OCI-LY7 (cell line): ENCODE data around the gene EFNA3. TPM values are rescaled to one million over a fixed set of nuclear protein-coding genes. Genes with fewer than 3 reads are reported as not detected.

Experiments used
- BruUV-seq: library from RNA; stranded (reverse); fragments of 400-500 nt; replicated peaks from 2 replicates; lab custom pipeline; 2021; lab: Mats Ljungman, UMichigan
- CTCF ChIA-PET: fragments of 300-600 bp; sonication (Branson Sonifier 250); formaldehyde crosslinking; loops from one replicate; lab custom pipeline; 2022; ENCODE audit warnings: antibody characterized with exemption; ENCODE audit not compliant: unreplicated experiment; lab: Charles Lee
- POLR2A ChIA-PET: fragments of 300-600 bp; sonication (Branson Sonifier 250); formaldehyde crosslinking; loops from one replicate; lab custom pipeline; 2022; ENCODE audit warnings: antibody characterized with exemption; lab: Charles Lee
- DNase-seq: peaks from one replicate; pipeline ENCODE4 v3.0.0-alpha.2; 2015; ENCODE audit warnings: low spot score
- H2AFZ ChIP-seq: fragments of 200-600 bp; sonication (generic), shearing (Covaris generic); 2 replicates; pipeline ENCODE4 v1.6.1; 2014; ENCODE audit warnings: mild to moderate bottlenecking, antibody characterized with exemption, low read length, moderate library complexity
- H3K27ac ChIP-seq: fragments of 200-600 bp; sonication (generic); 2 replicates; pipeline ENCODE4 v1.5.1; 2014; ENCODE audit warnings: mixed run types, low read depth, mild to moderate bottlenecking, moderate library complexity, low read length, inconsistent platforms; ENCODE audit not compliant: poor library complexity, severe bottlenecking
- H3K36me3 ChIP-seq: fragments of 200-600 bp; sonication (generic); 2 replicates; pipeline ENCODE4 v1.6.1; 2014; ENCODE audit warnings: mild to moderate bottlenecking, antibody characterized with exemption, low read length, moderate library complexity, mixed read lengths; ENCODE audit not compliant: insufficient read depth
- H3K4me1 ChIP-seq: fragments of 200-600 bp; sonication (generic); 2 replicates; pipeline ENCODE4 v1.5.1; 2014; ENCODE audit warnings: mild to moderate bottlenecking, low read length; ENCODE audit not compliant: insufficient read depth, poor library complexity, severe bottlenecking
- H3K4me2 ChIP-seq: fragments of 200-600 bp; sonication (generic); 2 replicates; pipeline ENCODE4 v1.6.1; 2014; ENCODE audit warnings: mild to moderate bottlenecking, low read length
- H3K4me3 ChIP-seq: fragments of 200-600 bp; sonication (generic); 2 replicates; pipeline ENCODE4 v1.5.1; 2014; ENCODE audit warnings: mild to moderate bottlenecking, low read depth, low read length; ENCODE audit not compliant: poor library complexity, severe bottlenecking
- H3K79me2 ChIP-seq: fragments of 200-600 bp; sonication (generic); 2 replicates; pipeline ENCODE4 v1.6.1; 2016; ENCODE audit warnings: low read depth, mild to moderate bottlenecking, low read length, moderate library complexity, mixed read lengths; ENCODE audit not compliant: insufficient read depth
- H3K9me2 ChIP-seq: fragments of 200-600 bp; sonication (generic); 2 replicates; pipeline ENCODE4 v1.6.1; 2016; ENCODE audit warnings: mild to moderate bottlenecking, low read length, mixed read lengths; ENCODE audit not compliant: insufficient read depth
- H3K9me3 ChIP-seq: fragments of 200-600 bp; sonication (generic); 2 replicates; pipeline ENCODE4 v1.6.1; 2014; ENCODE audit warnings: mild to moderate bottlenecking, mixed run types, low read length, mixed read lengths
- H4K20me1 ChIP-seq: fragments of 200-600 bp; sonication (generic); 2 replicates; pipeline ENCODE4 v1.6.1; 2014; ENCODE audit warnings: mild to moderate bottlenecking, antibody characterized with exemption, low read length, moderate library complexity, mixed read lengths; ENCODE audit not compliant: insufficient read depth
- CTCF ChIP-seq: fragments of 200-600 bp; sonication (generic); conservative IDR thresholded peaks from 2 replicates; pipeline ENCODE4 v1.5.1; 2014; ENCODE audit warnings: mild to moderate bottlenecking, antibody characterized with exemption, low read length, moderate library complexity, mixed read lengths
- EZH2phosphoT487 ChIP-seq: fragments of 200-600 bp; sonication (generic); IDR thresholded peaks from 2 replicates; pipeline ENCODE4 v1.6.1; 2018; ENCODE audit warnings: low read depth, borderline replicate concordance, mild to moderate bottlenecking, mixed run types, antibody characterized with exemption, low read length, moderate library complexity, mixed read lengths
- intact Hi-C: fragments of 100-400 bp; cut with micrococcal nuclease; formaldehyde crosslinking; loops from one replicate; pipeline ENCODE4 v1.10.0; 2022; ENCODE audit not compliant: unreplicated experiment
- total RNA-seq, 2 experiments: library from RNA; depleted of rRNA in 1 of 2; stranded (reverse); fragments of >200 nt in 1 of 2; shearing (Covaris generic) in 1 of 2; gene quantifications; 2 replicates each; pipeline ENCODE4 v1.2.3, GENCODE V29; 2014 to 2022

Gene EFNA3
- total RNA-seq, 2 experiments from 2014 or later, result 6.7 to 10.8 TPM

- Histone ChIP-seq H4K20me1 (no peaks in the 10 kb centered on the region), H3K79me2 (no peaks in the 10 kb centered on the region), H3K9me3 (no peaks in the 10 kb centered on the region), H3K4me3 (no peak within 1 kb of the TSS), H2AFZ (no peak within 1 kb of the TSS), H3K4me1 (peaks cover 4% of the 10 kb centered on the region), H3K27ac (no peak within 1 kb of the TSS), H3K4me2 (no peak within 1 kb of the TSS; the same call in 1 of the 2 replicates), H3K9me2 (no peaks in the 10 kb centered on the region), H3K36me3 (no peaks in the 10 kb centered on the region)
- intact Hi-C loops, result no loop called here
- no peak for TF ChIP-seq EZH2phosphoT487
- TF ChIP-seq CTCF, result no peak
- POLR2A ChIA-PET, result no interaction called here
- CTCF ChIA-PET, result no interaction called here
- BruUV-seq, result no TSS peak
- DNase-seq, result no peak
Observed at GRCh38 chr1:155127105-155127966, 48.7 kb downstream of the EFNA3 start, which contains the start of gene EFNA1. Gene EFNA1, plus strand, starts transcription at chr1:155127876. Its CDS starts 102 bp downstream, at chr1:155127978.

- DNase-seq, result no peak
- no TSS peak for BruUV-seq
- H4K20me1 ChIP-seq, result no peaks in the 10 kb centered on the region
- no peak overlapping the region for H3K4me2 ChIP-seq
- no peaks in the 10 kb centered on the region for H3K36me3 ChIP-seq
- no peak overlapping the region for H3K27ac ChIP-seq
- no peaks in the 10 kb centered on the region for H3K79me2 ChIP-seq
- no peak overlapping the region for H3K4me3 ChIP-seq
- peaks cover 4% of the 10 kb centered on the region for H3K4me1 ChIP-seq
- ChIA-PET CTCF (no interaction called here), POLR2A (no interaction called here)
- no peak overlapping the region for H2AFZ ChIP-seq
- TF ChIP-seq CTCF (no peak), EZH2phosphoT487 (no peak)
- no peaks in the 10 kb centered on the region for H3K9me3 ChIP-seq
- intact Hi-C loops, result no loop called here
- no peaks in the 10 kb centered on the region for H3K9me2 ChIP-seq
Observed at GRCh38 chr1:155127967-155128754, 49.5 kb downstream of the EFNA3 start.
